Peyer's patch (tissue), 4 donors: ENCODE results near the gene BIN1.

Source experiments
- CTCF ChIP-seq, 6 experiments: fragments of 450-650 bp in 4 of 6; fragments of 200-600 bp in 2 of 6; sonication (generic) in 1 of 6; IDR thresholded peaks; one replicate each; pipeline ENCODE4 v1.5.1; 2017 to 2019; ENCODE audit warnings: antibody characterized with exemption in 6 of 6, mild to moderate bottlenecking in 3 of 6, moderate library complexity in 1 of 6
- POLR2A ChIP-seq, 2 donors: fragments of 450-650 bp; IDR thresholded peaks; one replicate each; pipeline ENCODE4 v1.5.1; 2017; ENCODE audit warnings: antibody characterized with exemption in 2 of 2, mild to moderate bottlenecking in 2 of 2, moderate library complexity in 2 of 2

- TF ChIP-seq CTCF (IDR thresholded peaks at IDR 0.05) (no peak), POLR2A (IDR thresholded peaks at IDR 0.05) (no peak)
Measured at GRCh38 chr2:127086990-127087790, 19.8 kb downstream of the BIN1 start.
